ENCODE measurements around the gene RSL1D1. TPM values are rescaled to one million over a fixed set of nuclear protein-coding genes. Genes with fewer than 3 reads are reported as not detected.

Gene RSL1D1
- total RNA-seq, 1 donor from 2014 or later = 224 TPM

- ATAC-seq (ENCODE audit: low read depth) (no peak), DNase-seq (no peak)
- peaks cover 58% of the 10 kb centered on the region for H3K4me1 Mint-ChIP-seq
- peak overlapping the region; percentile 96 for H3K27ac Mint-ChIP-seq
- CTCF ChIA-PET = interaction anchor here (1.4 to 4.9 kb wide), 6 partner anchors 11 to 391 kb away, joined by 4 to 58 read pairs (median 6); partner anchors contain the start of gene TXNDC11
- H3K9me3 Mint-ChIP-seq = no peaks in the 10 kb centered on the region
- H3K27me3 Mint-ChIP-seq = no peaks in the 10 kb centered on the region
- H3K4me3 Mint-ChIP-seq = peak overlapping the region; percentile 95
- POLR2A ChIA-PET = interaction anchor here (0.5 to 10.9 kb wide), 10 partner anchors 11 to 212 kb away, joined by 3 to 182 read pairs (median 16); partner anchors contain the start of genes LITAF, RSL1D1 and TXNDC11
- no peak for TF ChIP-seq CTCF (IDR thresholded peaks at IDR 0.05)
- H3K36me3 Mint-ChIP-seq (ENCODE audit: low read depth) = peaks cover 30% of the 10 kb centered on the region
- intact Hi-C loops (cut with micrococcal nuclease) = loop anchor here (5.0 kb wide), 1 partner anchor 852 kb away; no protein-coding TSS in a partner anchor
These were observed 52.3 kb downstream of the RSL1D1 start for GRCh38 chr16:11799017-11799381.

GRCh38 chr16:11797957-11798299 lies 53.4 kb downstream of the RSL1D1 start:
- intact Hi-C loops (cut with micrococcal nuclease) = loop anchor here (1.0 to 5.0 kb wide), 7 partner anchors 12 to 851 kb away; partner anchors contain the start of genes RSL1D1 and TXNDC11
- CTCF ChIA-PET = interaction anchor here (0.6 to 4.9 kb wide), 19 partner anchors 12 to 827 kb away, joined by 3 to 58 read pairs (median 5); partner anchors contain the start of gene TXNDC11
- Mint-ChIP-seq H3K4me3 (peak overlapping the region; percentile 95), H3K36me3 (ENCODE audit: low read depth) (peaks cover 35% of the 10 kb centered on the region), H3K27ac (peak overlapping the region; percentile 96), H3K27me3 (no peaks in the 10 kb centered on the region), H3K4me1 (peaks cover 67% of the 10 kb centered on the region), H3K9me3 (no peaks in the 10 kb centered on the region)
- ATAC-seq (ENCODE audit: low read depth) (no peak), DNase-seq (no peak)
- POLR2A ChIA-PET = interaction anchor here (0.6 to 10.9 kb wide), 25 partner anchors 9 to 832 kb away, joined by 3 to 182 read pairs (median 7); partner anchors contain the start of genes LITAF, RSL1D1, SOCS1 and TXNDC11
- no peak for TF ChIP-seq CTCF (IDR thresholded peaks at IDR 0.05)

- Mint-ChIP-seq H3K4me1 (peaks cover 73% of the 10 kb centered on the region), H3K4me3 (peak within 1 kb of the TSS; percentile 95), H3K36me3 (ENCODE audit: low read depth) (peaks cover 40% of the 10 kb centered on the region), H3K27me3 (no peaks in the 10 kb centered on the region), H3K27ac (peak within 1 kb of the TSS; percentile 96), H3K9me3 (no peaks in the 10 kb centered on the region)
- DNase-seq = peak; percentile 94
- no peak for TF ChIP-seq CTCF (IDR thresholded peaks at IDR 0.05)
- ChIA-PET CTCF (interaction anchor here (0.6 to 4.9 kb wide), 25 partner anchors 9 to 826 kb away, joined by 3 to 58 read pairs (median 4); partner anchors contain the start of gene TXNDC11), POLR2A (interaction anchor here (0.6 to 10.9 kb wide), 30 partner anchors 9 to 832 kb away, joined by 3 to 182 read pairs (median 6); partner anchors contain the start of genes LITAF, RSL1D1, SOCS1 and TXNDC11)
- peak; percentile 97 for ATAC-seq (ENCODE audit: low read depth)
- intact Hi-C loops (cut with micrococcal nuclease) = loop anchor here (1.0 to 5.0 kb wide), 7 partner anchors 13 to 850 kb away; partner anchors contain the start of genes RSL1D1 and TXNDC11
These were observed 54.0 kb downstream of the RSL1D1 start, which contains the start of gene ZC3H7A for GRCh38 chr16:11797166-11797956. Gene ZC3H7A (minus strand): TSS chr16:11797258. CDS start chr16:11782354, 14,904 bp downstream.

- ChIA-PET POLR2A (interaction anchor here (0.6 to 10.9 kb wide), 20 partner anchors 13 to 831 kb away, joined by 3 to 182 read pairs (median 6); partner anchors contain the start of genes RSL1D1, SOCS1 and TXNDC11), CTCF (interaction anchor here (0.7 to 4.9 kb wide), 14 partner anchors 10 to 400 kb away, joined by 3 to 58 read pairs (median 4); partner anchors contain the start of gene TXNDC11)
- peaks cover 42% of the 10 kb centered on the region for H3K36me3 Mint-ChIP-seq (ENCODE audit: low read depth)
- H3K9me3 Mint-ChIP-seq = no peaks in the 10 kb centered on the region
- ATAC-seq (ENCODE audit: low read depth) = no peak
- H3K27me3 Mint-ChIP-seq = no peaks in the 10 kb centered on the region
- TF ChIP-seq CTCF (IDR thresholded peaks at IDR 0.05) = no peak
- H3K27ac Mint-ChIP-seq = peak overlapping the region; percentile 86
- DNase-seq = no peak
- H3K4me3 Mint-ChIP-seq = peak overlapping the region; percentile 89
- H3K4me1 Mint-ChIP-seq = peaks cover 80% of the 10 kb centered on the region
- intact Hi-C loops (cut with micrococcal nuclease) = loop anchor here (1.0 to 5.0 kb wide), 7 partner anchors 13 to 849 kb away; partner anchors contain the start of genes RSL1D1 and TXNDC11
These were observed 54.8 kb downstream of the RSL1D1 start for GRCh38 chr16:11796227-11797165.
